GM19240 (cell line): ENCODE measurements around the gene COLEC12.

ENCODE experiments used
- DNase-seq: peaks from one replicate; pipeline ENCODE4 v3.0.0; 2011; ENCODE audit warnings: low spot score; ENCODE audit not compliant: insufficient read length

Gene COLEC12

DNA sequence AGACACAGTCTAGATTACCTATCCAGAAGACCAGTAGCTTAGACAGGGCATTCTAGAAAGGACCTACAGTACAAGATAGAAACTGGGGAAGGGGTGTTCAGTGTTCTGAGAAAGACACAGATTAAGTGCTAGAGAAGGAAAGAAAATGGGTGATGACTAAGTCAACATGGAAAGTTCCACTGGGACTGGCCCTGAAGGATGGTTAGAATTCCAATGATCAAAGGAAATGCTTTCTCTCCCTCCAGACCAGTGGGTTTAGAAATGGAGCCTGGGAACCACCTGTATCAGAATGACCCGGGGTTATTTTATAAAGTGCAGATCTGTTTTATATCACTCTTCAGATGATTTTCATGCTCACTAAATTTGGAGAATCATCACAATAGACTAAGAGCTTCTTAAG, 5.8 kb upstream of the COLEC12 start:
- no peak for DNase-seq

DNA sequence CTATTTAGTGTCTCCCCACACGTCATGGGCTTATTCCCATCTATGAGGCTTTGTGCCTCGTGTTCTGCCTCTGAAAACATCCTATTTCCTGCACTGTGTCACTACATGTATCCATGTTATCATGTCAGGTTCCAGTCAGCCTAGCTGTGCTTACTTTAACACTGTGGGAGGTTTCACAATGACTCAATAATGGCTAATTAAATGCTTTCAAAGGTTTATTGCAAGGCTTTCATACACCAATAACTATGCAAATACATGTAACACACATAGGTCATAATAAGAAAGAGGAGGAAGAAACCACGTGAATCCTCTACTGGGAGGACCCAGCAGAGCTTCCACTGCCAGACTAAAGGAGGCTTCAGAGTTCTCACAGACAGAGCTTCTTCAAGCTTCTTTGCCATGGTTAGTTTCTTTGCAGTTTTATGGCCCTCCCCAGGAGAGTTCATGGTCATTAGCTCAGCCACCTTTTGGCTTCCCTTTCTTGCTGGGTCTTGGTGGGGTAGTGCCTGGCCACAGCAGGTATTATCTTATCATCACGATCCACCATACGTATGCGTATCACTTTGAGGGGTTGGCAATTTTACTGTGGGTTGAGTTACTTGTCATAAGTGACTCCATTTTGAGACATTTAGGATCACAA, 5.1 kb upstream of the COLEC12 start:
- DNase-seq = peak; percentile 48

DNA sequence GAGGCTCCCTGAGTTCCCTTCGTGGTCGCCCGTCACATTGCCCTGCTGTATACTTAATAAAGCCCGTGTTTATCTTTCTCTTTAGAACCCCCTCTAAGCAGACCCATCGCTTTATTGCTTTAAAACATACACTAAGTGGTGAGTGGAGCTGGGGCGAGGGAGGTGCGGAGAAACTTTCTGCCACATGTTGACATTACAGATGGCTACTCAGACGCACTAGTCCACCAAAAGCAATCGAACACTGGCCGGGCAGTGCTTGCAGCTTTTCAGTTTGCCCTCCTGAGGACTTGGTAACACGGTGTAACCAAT, 859 bp upstream of the COLEC12 start:
- no peak for DNase-seq

DNA sequence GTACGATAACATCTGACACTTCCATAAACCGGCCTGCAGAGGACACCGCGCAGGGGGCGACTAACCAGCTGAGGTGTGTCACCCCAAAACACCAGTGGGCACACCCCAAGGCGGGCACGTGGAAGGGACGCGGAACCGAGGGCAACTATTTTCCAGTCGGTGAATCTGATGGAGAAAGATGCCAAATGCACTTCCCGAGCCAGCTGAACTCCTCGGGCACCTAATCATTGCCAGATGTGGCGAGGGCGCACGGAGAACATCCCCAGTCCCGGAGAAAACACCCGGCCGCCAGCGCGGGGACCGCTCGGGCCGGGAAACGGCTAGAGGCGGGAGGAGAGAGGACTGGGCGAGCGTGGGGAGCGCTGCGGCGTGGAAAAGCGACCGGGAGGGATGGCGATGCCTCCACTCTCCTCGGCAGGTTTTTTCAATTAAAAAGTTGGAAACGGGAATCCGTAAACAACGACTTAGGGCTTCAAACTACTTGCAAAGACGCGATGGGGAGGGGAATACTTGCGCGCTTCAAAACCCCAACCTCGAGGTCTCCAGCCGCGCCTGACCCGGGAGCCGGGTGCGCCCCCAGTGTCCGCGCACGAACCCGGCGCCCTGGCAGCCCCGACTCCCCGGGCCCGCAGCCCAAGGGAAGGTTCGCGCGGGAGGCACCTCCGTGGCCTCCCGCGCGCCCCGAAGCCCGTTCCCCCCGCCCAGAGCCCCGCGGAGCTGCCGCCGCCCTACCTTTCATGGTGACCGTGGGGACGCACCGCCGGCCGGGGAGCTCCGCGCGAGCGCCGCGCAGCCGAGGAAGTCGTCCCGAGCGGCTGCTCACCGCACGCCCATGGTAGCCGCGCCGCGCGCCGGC, 497 bp downstream of the COLEC12 start:
- DNase-seq = no peak

DNA sequence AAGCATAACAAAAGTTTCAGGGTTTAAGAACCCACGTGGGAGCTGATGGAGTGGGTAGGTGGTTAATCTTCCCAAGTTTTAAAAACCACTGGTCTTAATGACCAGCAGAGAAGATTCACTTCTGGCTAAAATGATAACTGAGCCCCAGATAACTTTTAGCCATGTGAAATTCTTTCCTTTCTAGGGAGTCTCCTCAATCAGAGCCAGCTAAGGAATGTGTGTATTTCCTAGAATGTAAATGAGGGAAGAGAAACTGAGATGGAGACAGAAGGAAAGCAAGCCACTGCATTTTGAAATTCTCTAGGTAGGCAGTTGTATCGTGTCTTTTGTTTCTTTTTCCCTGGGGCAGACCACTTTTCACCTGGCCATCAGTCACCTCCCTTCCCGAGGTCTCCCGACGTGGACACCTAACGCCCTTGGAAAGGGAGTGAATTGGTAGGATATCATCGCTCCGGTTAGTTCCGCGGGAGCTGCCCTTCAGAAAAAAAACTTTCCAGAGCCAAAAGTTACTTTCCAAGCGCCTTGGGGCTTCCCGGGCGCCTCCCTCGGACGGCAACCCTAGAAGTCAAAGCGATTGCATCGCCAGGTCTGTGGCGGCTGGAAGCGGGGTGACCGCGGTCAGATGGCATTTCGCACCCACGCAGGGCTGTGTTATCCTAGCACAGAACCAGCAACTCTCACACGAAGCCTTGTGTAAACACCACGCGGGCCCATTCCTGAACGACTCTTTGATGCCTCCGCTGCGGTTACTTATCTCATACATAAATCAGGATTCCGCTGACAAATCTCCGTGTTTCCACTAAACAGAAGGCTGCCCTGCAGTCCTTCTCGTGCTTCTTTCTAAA, 1.3 kb downstream of the COLEC12 start:
- DNase-seq = no peak

DNA sequence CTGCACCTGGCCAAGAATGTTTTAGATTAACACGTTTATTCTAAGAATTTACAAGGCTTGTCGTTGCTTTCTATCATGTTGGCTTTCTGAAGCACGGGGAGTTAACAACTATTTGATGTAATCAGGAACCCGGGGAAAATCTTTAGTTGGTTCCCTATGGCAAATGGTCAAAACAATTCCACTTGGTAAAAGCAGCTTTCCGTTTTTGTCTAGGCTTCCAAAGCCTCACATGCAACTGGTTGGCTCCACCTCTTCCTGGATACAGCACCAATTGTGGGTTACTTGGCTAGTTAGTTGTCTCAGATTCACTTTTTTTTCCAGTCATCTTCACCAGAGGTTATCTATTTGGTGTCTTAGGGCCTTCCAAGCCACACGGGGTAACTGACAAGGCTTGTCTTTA, 2.8 kb downstream of the COLEC12 start:
- DNase-seq = no peak

DNA sequence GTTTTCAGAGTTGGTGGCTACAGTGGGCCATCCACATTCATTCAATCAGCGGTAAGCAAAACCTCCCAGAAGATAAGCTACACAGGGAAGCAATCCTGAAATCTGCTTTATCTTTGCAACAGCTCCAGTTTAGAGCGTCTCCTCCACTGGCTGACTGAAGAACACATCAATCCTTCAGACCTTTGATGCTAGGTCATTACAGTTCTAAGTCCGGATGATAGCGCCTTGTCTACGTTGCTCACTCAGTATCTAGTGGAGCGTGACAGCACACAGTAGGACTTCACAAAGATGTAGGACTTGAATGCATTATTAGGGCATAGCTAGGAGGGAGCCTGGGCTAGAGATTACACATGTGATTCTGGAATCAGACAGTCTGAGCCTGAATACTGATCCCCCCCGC, 5.0 kb downstream of the COLEC12 start:
- DNase-seq = no peak

DNA sequence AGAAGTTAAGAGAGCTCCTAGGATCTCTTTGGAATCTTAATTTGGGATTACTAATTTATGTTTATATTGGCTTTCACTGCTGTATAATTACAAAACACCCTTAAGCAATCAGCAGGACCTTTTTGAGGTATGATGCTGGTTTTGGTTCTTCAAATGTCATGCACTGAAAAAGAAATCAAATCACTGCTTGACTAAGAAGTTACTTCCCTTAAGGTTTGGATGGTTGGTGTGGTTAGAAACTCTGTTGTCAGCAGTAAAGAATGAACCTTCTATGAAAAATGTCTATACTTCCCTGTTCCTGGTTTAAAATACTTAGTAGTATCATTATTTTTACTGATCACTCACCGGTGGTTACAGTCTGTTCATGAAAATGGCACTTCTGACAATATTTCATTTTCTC, 5.5 kb downstream of the COLEC12 start:
- no peak for DNase-seq

DNA sequence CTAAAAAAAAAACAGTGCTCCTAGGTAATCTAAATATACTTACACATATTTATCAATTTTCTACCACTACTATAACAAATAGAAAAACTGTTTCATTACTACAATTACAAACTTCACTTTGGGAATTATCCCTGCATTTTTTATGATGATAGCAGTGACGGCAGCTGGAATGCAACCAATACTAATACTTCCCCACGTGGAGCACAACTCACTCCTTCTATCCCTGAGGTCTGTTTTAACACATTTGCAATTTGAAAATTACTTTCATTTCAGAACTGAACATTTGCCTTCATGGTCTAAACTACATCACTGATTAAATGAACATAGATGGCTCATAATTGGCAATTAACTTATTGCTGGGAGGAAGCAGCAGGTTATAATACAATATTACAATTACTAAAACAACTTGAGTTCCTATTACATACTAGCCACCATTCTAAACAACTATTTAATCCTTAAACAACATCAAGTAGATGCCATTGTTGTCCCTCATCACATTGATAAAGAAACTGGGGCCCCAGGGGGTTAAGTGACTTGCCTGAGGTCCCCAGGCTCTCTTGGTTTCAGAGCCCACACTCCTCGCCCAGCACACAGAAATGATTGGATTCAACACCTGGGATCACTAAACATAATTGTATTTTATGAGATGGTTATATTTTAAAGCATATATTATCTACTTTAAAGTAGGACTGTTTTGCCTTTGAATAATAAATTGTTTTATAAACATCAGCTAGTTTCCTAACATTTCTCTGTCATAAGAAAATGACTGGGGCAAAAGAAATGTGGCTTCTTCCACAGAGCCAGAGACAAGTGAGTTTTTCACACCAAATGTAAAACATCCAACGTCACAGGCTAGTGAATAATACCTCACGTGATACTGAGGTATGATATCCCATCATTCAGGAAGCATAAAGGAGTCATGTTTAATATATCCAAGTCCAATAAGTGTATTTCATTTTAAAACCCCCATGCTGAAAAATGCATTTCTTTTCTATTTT, 6.2 kb downstream of the COLEC12 start:
- no peak for DNase-seq

DNA sequence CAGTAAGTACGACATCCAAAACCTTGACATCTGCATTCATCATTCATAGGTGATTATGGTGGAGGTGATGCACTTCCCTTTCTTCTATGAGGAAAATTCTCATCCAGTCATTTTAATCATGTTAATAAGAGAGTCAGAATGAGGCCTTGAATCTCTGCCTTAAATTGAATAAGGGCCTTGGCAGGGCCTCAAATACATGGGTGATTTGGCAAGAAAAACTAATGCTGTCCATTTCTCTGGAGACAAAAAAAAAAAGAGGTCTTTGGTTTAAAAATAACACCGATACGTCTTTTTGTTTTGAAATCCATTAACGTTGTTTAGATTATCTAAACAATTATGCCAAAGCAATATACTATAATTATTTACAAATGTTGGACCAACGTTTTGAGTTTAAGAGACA, 8.1 kb downstream of the COLEC12 start:
- DNase-seq = no peak

DNA sequence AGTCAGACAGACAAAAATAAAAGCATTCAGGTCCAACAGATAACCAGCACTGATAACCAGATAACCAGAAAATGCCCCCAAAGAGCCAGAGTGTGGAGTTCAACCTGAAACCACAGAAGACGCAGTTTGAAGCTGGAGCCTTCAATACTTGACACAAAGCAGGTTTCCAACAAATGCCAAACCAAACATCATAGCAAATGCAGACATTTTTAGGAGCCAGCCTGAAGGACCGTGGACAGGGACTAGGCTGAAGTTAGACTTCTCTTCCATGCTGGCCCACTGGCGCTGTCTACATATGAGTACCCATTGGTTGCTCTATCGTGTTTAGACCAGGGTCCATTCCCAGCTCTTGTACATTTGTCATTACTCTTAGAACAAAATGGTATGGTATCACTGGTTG, 9.9 kb downstream of the COLEC12 start:
- DNase-seq = no peak

DNA sequence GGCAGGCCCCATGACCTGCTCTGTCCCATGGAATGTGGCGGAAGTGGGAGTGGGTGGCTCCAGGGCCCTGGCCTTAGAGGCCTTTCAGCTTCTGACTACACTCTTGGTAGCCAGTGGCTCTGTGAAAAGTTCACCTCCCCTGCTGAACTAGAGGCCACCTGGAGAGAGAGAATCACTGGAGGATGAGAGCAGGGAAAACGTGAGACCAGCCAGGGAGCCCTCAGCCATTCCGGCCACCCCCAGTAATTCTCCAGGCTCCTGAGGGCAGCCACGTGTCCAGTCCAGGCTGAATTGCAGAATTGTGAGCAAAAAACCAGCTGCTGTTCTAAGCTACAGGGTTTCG, 10.5 kb downstream of the COLEC12 start:
- no peak for DNase-seq

DNA sequence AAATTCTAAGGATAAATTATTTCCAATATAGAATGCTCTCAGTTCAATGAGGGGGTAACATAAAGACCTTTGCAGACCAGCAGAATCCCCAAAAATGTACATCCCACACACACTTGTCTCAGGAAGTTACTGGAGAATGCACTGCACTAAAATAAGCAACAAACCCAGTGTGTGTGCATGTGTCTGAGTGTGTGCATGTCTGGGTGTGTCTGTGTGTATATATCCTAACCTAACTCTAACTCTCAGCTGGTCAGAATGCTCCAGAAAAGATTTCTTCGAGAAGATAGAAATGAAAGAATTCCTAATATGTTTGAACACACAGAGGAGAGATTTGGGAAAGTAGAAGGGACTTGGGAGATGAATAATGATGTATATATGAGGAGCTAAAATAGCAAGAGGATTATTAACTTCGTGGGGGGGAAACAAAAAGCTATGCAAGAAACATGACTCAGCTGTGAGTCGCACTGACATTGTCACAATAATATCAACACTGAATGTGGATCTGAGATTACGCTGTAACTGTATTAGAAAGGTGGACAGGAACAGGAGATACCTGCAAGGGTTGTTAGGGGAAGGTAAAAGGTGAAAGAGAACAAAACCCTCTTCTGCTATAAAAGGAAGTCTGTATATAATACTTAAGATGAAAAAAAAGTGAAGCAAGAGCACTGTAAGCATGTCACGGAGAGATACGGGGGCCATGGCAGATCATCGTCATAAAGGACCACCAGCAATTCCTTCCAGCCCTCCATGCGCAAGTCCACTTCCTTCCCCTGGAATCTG, 11.1 kb downstream of the COLEC12 start:
- no peak for DNase-seq

DNA sequence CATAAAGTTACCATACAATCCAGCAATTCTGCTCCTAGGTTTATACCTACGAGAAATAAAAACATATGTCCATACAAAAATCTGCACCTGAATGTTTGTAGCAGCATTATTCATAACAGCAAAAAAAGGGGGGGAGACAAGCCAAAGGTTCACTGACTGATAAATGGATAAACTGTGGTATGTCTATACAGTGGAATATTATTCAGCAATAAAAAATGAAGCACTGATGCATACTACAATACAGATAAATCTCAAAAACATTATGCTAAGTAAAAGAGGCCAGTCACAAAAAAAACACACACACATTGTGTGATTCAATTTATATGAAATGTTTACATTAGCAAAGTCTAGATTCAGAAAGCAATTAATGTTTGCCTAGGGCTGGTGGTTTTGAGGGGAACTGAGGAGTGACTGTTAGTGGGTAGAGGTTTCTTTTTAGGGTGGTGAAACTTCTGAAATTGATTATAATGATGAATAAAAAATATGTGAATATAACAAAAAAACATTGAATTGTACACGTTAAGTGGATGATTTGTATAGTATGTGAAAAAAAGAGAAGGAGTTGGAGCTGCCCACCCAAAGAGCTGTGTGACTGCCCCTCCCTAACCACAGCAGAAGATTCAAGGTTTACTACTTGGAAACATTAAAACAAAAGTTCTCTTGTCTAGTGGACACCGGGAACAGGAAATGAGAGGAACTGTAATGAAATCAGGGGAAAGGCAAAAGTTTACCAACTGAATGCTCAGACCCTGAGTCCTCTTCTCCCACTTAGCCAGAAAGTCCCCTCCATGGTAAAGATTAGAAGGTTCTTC, 13.4 kb downstream of the COLEC12 start:
- DNase-seq = no peak

DNA sequence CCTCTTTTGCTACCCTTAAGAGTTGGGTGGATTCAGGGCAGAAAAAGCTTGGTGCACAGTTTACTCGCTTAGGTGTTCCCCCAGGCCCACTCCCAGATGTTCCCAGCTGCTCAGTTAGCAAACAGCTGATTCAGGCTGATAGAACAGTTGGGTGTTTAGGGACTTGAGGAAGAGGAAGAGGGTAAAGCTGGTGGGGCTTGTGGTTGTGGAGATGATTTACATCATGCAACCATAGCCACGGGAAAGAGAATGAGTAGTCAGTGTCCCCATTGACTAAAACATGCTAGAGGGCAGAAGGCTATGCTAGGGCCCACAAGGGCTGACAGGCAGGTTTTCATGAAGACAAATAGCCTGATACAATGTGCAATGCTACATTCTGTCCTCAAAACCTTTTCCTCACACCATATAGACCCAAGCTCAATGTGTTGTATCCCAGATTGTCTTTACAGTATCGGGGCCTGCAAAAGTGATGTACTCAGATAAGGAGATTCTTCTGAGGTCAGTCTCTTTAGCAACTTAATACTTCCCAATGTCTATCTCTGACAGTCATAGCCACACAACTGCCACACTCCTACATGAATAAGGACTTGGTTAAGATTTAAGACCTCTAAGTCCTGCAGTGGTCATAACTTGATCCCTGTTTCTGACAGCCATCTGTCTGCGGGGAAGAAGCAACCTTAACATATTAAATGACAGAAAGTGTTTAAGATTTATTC, 15.6 kb downstream of the COLEC12 start:
- no peak for DNase-seq

DNA sequence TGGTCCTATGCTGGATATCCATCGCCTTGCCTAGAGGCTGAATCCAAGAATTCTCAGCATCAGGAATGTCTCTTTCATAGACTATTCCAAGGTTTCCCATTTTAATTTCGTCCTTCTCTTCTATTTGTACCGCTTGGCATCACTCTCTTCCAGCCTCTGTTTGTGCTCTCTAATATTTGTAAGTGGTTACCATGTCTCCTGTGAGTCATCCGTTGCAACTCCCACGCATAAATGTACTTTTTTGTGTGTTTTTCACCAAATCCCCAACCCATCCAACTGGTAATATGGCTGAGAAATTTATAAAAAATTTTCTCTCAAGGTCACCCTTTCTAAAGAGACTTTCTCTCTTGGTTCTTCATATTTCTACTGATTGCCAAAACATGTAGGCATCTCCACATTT, 21.8 kb downstream of the COLEC12 start:
- no peak for DNase-seq

DNA sequence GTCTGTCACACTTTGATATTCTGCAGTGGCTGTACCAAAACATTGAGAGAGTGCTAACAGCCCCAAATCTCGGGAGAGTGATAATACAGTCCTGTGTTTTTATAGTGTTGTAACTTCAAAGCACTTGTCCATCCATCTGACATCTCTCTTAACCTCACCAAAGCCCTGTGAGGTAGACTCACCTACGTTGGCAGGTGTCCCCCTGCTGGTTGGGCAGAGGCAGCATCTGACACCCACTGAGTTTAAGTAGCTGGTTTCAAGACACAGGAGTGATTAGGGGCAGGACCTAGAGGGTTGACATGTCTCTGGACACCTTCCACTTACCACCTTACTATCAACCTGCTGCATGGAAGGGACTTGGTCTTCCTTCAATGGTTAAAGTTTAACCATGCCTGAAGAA, 22.9 kb downstream of the COLEC12 start:
- no peak for DNase-seq

DNA sequence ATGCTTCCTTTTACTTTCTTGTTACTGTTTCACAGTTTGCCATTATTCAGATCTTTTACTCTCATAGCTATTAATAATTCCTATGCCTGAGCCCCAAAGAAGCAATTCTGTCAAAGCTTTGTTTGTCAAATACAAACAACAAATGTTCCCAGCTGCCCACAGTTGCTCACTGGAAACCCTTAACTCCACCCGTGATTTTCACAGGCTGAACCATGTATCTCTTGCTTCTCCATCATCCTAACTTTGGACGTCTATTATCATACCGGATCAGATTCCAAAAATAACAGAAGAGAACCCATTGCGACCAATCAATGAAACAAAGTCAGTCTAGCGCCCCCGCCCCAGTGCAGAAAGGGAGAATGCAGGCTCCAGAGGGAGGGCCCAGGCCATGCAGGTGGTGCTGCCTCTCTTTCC, 24.2 kb downstream of the COLEC12 start:
- no peak for DNase-seq
